Naive thymus-derived CD4-positive, alpha-beta T cell (primary cell): ENCODE measurements around the gene DRG1. TPM values are rescaled to one million over a fixed set of nuclear protein-coding genes. Genes with fewer than 3 reads are reported as not detected.

ENCODE experiments used
- ATAC-seq: fragments of 150-1000 bp; cut with Tn5 transposase; 2 replicates; pipeline ENCODE4 v1.10.0; 2021; ENCODE audit warnings: mild to moderate bottlenecking, moderate library complexity
- CTCF ChIA-PET: fragments of 350-600 bp; sonication (Branson Sonifier 250); formaldehyde crosslinking; loops from one replicate; lab custom pipeline; 2021; ENCODE audit warnings: antibody characterized with exemption; lab: Charles Lee
- POLR2A ChIA-PET: fragments of 350-600 bp; sonication (Branson Sonifier 250); formaldehyde crosslinking; loops from one replicate; lab custom pipeline; 2021; ENCODE audit warnings: antibody characterized with exemption, inconsistent platforms; lab: Charles Lee
- DNase-seq, 9 donors: peaks; one replicate each; pipeline versions ENCODE4 v3.0.0 to v3.0.0-alpha.2; 2020 to 2022; ENCODE audit warnings: mixed read lengths in 1 of 9
- H3K27ac ChIP-seq: one replicate; pipeline ENCODE4 v1.7.0; 2013; ENCODE audit warnings: mild to moderate bottlenecking, low read depth, low read length, moderate library complexity
- H3K27me3 ChIP-seq, 2 donors: one replicate each; pipeline ENCODE4 v1.7.0; 2013; ENCODE audit warnings: low read length in 2 of 2, mild to moderate bottlenecking in 2 of 2, moderate library complexity in 2 of 2; ENCODE audit not compliant: control insufficient read depth in 2 of 2, insufficient read depth in 2 of 2
- H3K36me3 ChIP-seq, 3 experiments: 1 replicate in 2 of 3; 2 replicates in 1 of 3; pipeline ENCODE4 v1.7.0; 2013; ENCODE audit warnings: low read length in 3 of 3, mild to moderate bottlenecking in 3 of 3, moderate library complexity in 1 of 3; ENCODE audit not compliant: insufficient read depth in 3 of 3, control insufficient read depth in 2 of 3
- H3K4me1 ChIP-seq, 2 donors: one replicate each; pipeline ENCODE4 v1.7.0; 2013; ENCODE audit warnings: low read length in 2 of 2, mild to moderate bottlenecking in 2 of 2, moderate library complexity in 1 of 2; ENCODE audit not compliant: control insufficient read depth in 2 of 2, insufficient read depth in 2 of 2
- H3K4me3 ChIP-seq: 2 replicates; pipeline ENCODE4 v1.7.0; 2013; ENCODE audit warnings: mild to moderate bottlenecking, low read length
- H3K9me3 ChIP-seq, 3 experiments: 1 replicate in 2 of 3; 2 replicates in 1 of 3; pipeline ENCODE4 v1.7.0; 2013; ENCODE audit warnings: low read length in 3 of 3; ENCODE audit not compliant: control insufficient read depth in 2 of 3
- H3K27ac Mint-ChIP-seq, 9 donors: one replicate each; pipeline ENCODE4 v1.8.0; 2020 to 2022; ENCODE audit warnings: mixed read lengths in 9 of 9, mild to moderate bottlenecking in 8 of 9, moderate library complexity in 5 of 9, inconsistent platforms in 2 of 9
- H3K27me3 Mint-ChIP-seq, 5 donors: one replicate each; pipeline ENCODE4 v1.8.0; 2021 to 2022; ENCODE audit warnings: mixed read lengths in 5 of 5, mild to moderate bottlenecking in 1 of 5
- H3K36me3 Mint-ChIP-seq, 5 donors: one replicate each; pipeline ENCODE4 v1.8.0; 2020 to 2022; ENCODE audit warnings: mixed read lengths in 5 of 5, mild to moderate bottlenecking in 3 of 5, inconsistent platforms in 1 of 5
- H3K4me1 Mint-ChIP-seq, 7 donors: one replicate each; pipeline ENCODE4 v1.8.0; 2020 to 2022; ENCODE audit warnings: mixed read lengths in 7 of 7, mild to moderate bottlenecking in 3 of 7, inconsistent platforms in 1 of 7
- H3K4me3 Mint-ChIP-seq, 10 donors: one replicate each; pipeline ENCODE4 v1.8.0; 2020 to 2022; ENCODE audit warnings: mild to moderate bottlenecking in 10 of 10, mixed read lengths in 10 of 10, moderate library complexity in 6 of 10, inconsistent platforms in 2 of 10
- H3K9me3 Mint-ChIP-seq, 11 donors: one replicate each; pipeline ENCODE4 v1.8.0; 2020 to 2022; ENCODE audit warnings: mixed read lengths in 11 of 11, mild to moderate bottlenecking in 4 of 11, inconsistent platforms in 1 of 11, moderate library complexity in 1 of 11
- intact Hi-C, 2 donors: fragments of 100-400 bp; cut with micrococcal nuclease; formaldehyde crosslinking; loops; one replicate each; pipeline ENCODE4 v1.15.1; 2023
- polyA plus RNA-seq, 2 donors: library from polyadenylated mRNA; unstranded; fragments of 300-500 nt; fragmentation: Illumina TruSeq; gene quantifications; one replicate each; pipeline ENCODE4 v1.2.3, GENCODE V29; 2021
- total RNA-seq, 6 experiments: library from RNA in 5 of 6; stranded (reverse) in 5 of 6; gene quantifications; 1 replicate in 5 of 6; 2 replicates in 1 of 6; pipeline ENCODE4 v1.2.3 and lab custom pipeline; 2021 to 2026

DRG1 gene
- total and polyA plus RNA-seq, 7 experiments from 2014 or later: 53.3 to 109 (median 84.4) TPM

DNA sequence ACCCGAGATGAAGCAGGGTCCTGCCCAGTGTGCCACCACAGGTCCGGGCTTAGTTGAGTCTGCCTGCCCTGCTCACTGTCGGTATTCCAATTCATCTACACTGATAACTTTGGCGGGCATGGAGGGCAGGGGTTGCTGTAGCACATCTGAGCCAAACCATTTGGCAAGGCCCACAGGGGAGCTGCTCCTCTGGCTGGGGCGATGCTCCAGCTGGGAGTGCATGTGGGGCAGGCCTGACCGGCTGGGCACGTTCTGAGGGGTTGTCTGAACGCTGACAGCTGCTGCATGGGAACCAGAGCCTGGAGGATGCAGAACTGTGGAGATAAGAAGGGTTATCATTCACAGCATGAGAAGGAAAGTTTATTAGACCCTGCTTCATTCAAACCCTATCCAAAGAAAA is 40.4 kb downstream of the DRG1 start:
- Mint-ChIP-seq H3K27me3 (no peaks in the 10 kb centered on the region), H3K9me3 (no peaks in the 10 kb centered on the region), H3K27ac (no peak overlapping the region), H3K36me3 (peaks cover 5 to 49% (median 14%) of the 10 kb centered on the region in 5 donors), H3K4me3 (no peak overlapping the region), H3K4me1 (peaks cover 0 to 9% (median under 1%) of the 10 kb centered on the region in 7 donors)
- H3K4me3 ChIP-seq: no peak overlapping the region
- ATAC-seq (no peak), DNase-seq (no peak)
- no peaks in the 10 kb centered on the region for H3K4me1 ChIP-seq
- H3K27me3 ChIP-seq: no peaks in the 10 kb centered on the region
- ChIA-PET POLR2A (interaction anchor here (0.5 to 0.6 kb wide), 2 partner anchors 75 to 199 kb away, joined by 3 to 4 read pairs; no protein-coding TSS in a partner anchor), CTCF (no interaction called here)
- no peak overlapping the region for H3K27ac ChIP-seq
- intact Hi-C loops: no loop called here
- peaks cover 45 to 100% (median 46%) of the 10 kb centered on the region in 3 experiments for H3K36me3 ChIP-seq
- no peaks in the 10 kb centered on the region for H3K9me3 ChIP-seq

DNA sequence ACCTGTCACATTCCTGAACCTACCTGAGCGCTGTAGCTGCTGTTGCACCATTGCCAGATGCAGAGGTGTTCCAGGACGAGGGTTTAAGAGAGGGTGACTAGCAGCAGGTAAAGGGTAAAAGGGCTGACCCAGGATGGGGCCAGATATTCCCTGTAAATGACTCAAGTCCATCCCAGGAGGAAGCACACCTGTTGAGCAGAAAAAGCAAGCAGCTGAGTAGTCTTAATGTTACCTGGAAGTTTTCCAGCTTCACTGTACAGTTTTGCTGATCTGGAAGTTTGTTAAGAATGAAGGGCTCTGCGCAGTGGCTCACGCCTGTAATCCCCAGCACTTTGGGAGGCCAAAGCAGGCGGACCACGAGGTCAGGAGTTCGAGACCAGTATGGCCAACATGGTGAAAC is 41.3 kb downstream of the DRG1 start:
- no peaks in the 10 kb centered on the region for H3K27me3 ChIP-seq
- H3K27ac ChIP-seq: no peak overlapping the region
- no peaks in the 10 kb centered on the region for H3K9me3 ChIP-seq
- H3K9me3 Mint-ChIP-seq: no peaks in the 10 kb centered on the region
- CTCF ChIA-PET: no interaction called here
- no peak overlapping the region for H3K4me3 ChIP-seq
- intact Hi-C loops: no loop called here
- POLR2A ChIA-PET: no interaction called here
- no peak overlapping the region for H3K4me3 Mint-ChIP-seq
- H3K4me1 Mint-ChIP-seq: peaks cover 0 to 9% (median 2%) of the 10 kb centered on the region in 7 donors
- H3K36me3 Mint-ChIP-seq: peaks cover 0 to 47% (median 13%) of the 10 kb centered on the region in 5 donors
- H3K4me1 ChIP-seq: no peaks in the 10 kb centered on the region
- DNase-seq (no peak), ATAC-seq (no peak)
- peak overlapping the region in 2 of 9 donors; percentile 63 to 77 for H3K27ac Mint-ChIP-seq
- H3K27me3 Mint-ChIP-seq: no peaks in the 10 kb centered on the region
- peaks cover 45 to 96% (median 50%) of the 10 kb centered on the region in 3 experiments for H3K36me3 ChIP-seq

DNA sequence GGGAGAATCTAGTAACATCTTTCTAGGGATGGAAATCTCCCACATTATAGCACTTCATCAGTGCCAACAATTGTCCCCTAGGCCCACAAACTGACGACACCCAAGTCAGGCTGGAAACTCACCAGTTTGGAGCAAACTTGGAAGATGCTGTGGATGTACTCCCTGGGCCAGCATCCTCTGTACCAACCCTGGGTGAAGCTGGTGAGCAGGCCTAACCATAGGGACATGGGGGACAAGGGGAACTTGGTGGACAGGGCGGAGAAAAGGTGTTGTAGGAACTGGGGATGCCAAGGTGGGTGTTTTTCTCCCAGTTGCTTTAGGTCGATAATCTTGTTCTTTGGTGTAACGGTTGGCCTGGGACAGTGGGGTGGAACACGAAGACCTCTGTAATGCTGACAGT is 42.2 kb downstream of the DRG1 start:
- no peak overlapping the region for H3K4me3 ChIP-seq
- ATAC-seq: no peak
- H3K4me1 Mint-ChIP-seq: peaks cover 0 to 9% (median 2%) of the 10 kb centered on the region in 7 donors
- CTCF ChIA-PET: no interaction called here
- H3K36me3 Mint-ChIP-seq: peaks cover 0 to 48% (median 13%) of the 10 kb centered on the region in 5 donors
- no peaks in the 10 kb centered on the region for H3K27me3 ChIP-seq
- no peak overlapping the region for H3K4me3 Mint-ChIP-seq
- no peaks in the 10 kb centered on the region for H3K9me3 Mint-ChIP-seq
- no peaks in the 10 kb centered on the region for H3K27me3 Mint-ChIP-seq
- H3K27ac ChIP-seq: no peak overlapping the region
- intact Hi-C loops: no loop called here
- H3K36me3 ChIP-seq: peaks cover 36 to 87% (median 40%) of the 10 kb centered on the region in 3 experiments
- DNase-seq: no peak
- POLR2A ChIA-PET: no interaction called here
- no peaks in the 10 kb centered on the region for H3K9me3 ChIP-seq
- no peaks in the 10 kb centered on the region for H3K4me1 ChIP-seq
- peak overlapping the region in 4 of 9 donors; percentile 14 to 42 (median 30) for H3K27ac Mint-ChIP-seq

DNA sequence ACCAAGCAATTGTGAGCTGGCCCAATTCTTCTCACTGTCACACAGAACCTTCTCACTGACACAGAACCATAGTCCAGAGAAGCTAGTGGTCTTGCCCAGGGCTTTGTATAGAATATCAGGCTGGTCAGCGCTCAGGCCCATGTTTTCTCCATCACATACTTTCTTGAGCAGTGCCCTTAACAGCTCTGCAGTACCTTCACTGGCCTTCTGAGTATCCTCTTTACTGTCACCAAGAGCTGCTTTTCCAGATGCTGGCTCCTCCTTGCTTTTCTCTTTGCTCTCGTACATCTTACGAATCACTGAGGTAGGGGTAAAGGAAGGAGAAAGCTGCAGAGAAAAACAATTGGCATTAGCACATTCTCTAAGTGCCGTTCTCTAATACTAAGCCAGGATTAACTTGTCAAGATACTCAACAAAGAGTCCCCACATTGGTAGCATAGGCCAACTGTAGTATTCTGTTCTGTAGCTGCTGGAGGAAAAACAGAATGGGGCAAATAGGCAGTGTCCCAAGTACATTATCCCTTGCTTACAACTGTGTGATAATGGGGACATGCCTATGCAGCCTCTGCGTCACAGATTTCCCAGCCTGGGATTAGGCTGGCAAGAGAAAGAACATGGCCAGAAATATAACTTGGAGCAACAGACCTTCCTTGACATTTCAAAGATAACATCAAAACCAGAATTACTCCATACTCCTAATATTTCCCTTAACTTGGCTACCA is 43.5 kb downstream of the DRG1 start:
- Histone ChIP-seq H3K27me3 (no peaks in the 10 kb centered on the region), H3K4me1 (no peaks in the 10 kb centered on the region), H3K4me3 (no peak overlapping the region), H3K9me3 (no peaks in the 10 kb centered on the region), H3K36me3 (peaks cover 31 to 81% (median 38%) of the 10 kb centered on the region in 3 experiments), H3K27ac (no peak overlapping the region)
- Mint-ChIP-seq H3K27ac (peak overlapping the region in 6 of 9 donors; percentile 21 to 74 (median 44)), H3K4me1 (peaks cover 0 to 3% (median 0%) of the 10 kb centered on the region in 7 donors), H3K36me3 (peaks cover 0 to 37% (median 8%) of the 10 kb centered on the region in 5 donors), H3K4me3 (peak overlapping the region in 1 of 10 donors; percentile 35), H3K9me3 (no peaks in the 10 kb centered on the region), H3K27me3 (no peaks in the 10 kb centered on the region)
- ChIA-PET POLR2A (no interaction called here), CTCF (no interaction called here)
- DNase-seq: no peak
- no peak for ATAC-seq
- intact Hi-C loops: no loop called here

DNA sequence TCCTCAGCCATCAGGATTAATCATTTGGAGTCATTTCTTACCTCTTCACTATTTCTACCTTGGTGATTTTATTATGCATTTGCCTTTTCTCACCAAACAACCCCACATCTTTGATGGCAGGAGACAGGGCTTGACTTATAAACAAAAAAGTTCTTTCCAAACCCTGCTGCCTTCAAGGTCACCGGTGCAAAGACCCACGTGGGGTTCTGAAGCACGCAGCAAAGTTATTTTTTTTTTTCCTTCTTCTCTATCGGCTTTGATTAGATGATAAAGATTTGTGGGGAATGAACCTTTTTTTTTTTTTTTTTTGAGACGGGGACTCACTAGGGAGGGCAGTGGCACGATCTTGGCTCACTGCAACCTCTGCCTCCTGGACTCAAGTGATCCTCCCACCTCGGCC is 44.1 kb downstream of the DRG1 start:
- no peak overlapping the region for H3K27ac ChIP-seq
- no peaks in the 10 kb centered on the region for H3K27me3 Mint-ChIP-seq
- peaks cover 0 to 3% (median 0%) of the 10 kb centered on the region in 7 donors for H3K4me1 Mint-ChIP-seq
- H3K4me3 ChIP-seq: no peak overlapping the region
- peaks cover 31 to 79% (median 38%) of the 10 kb centered on the region in 3 experiments for H3K36me3 ChIP-seq
- CTCF ChIA-PET: interaction anchor here (0.7 kb wide), 1 partner anchor 291 kb away, joined by 4 read pairs; no protein-coding TSS in a partner anchor
- H3K27me3 ChIP-seq: no peaks in the 10 kb centered on the region
- no peak for DNase-seq
- peaks cover 2 to 43% (median 8%) of the 10 kb centered on the region in 5 donors for H3K36me3 Mint-ChIP-seq
- intact Hi-C loops: no loop called here
- H3K27ac Mint-ChIP-seq: peak overlapping the region in 2 of 9 donors; percentile 26 to 28
- H3K4me1 ChIP-seq: no peaks in the 10 kb centered on the region
- no peaks in the 10 kb centered on the region for H3K9me3 ChIP-seq
- POLR2A ChIA-PET: no interaction called here
- no peak for ATAC-seq
- H3K4me3 Mint-ChIP-seq: no peak overlapping the region
- H3K9me3 Mint-ChIP-seq: no peaks in the 10 kb centered on the region

DNA sequence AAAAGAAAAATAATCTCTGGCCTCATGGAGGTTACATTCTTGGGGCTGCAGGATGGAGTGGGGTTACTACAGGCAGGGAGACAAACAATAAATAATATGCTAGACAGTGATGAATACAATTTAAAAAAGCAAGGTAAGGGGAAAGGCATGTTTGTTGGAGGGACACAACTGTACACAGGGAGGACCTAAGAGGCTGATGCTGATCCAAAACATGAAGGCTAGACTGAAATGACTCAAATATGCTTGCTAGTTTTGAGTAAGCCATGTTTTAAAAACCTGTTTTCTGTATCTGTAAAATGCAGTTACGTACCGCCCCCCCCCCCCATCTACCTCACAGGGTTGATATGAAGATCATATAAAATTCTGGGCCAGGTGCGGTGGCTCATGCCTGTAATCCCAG is 46.2 kb downstream of the DRG1 start:
- H3K27me3 Mint-ChIP-seq: no peaks in the 10 kb centered on the region
- no peak overlapping the region for H3K27ac ChIP-seq
- H3K27me3 ChIP-seq: no peaks in the 10 kb centered on the region
- H3K9me3 Mint-ChIP-seq: no peaks in the 10 kb centered on the region
- H3K4me3 Mint-ChIP-seq: no peak overlapping the region
- intact Hi-C loops: no loop called here
- no peak overlapping the region for H3K4me3 ChIP-seq
- H3K9me3 ChIP-seq: no peaks in the 10 kb centered on the region
- ChIA-PET POLR2A (no interaction called here), CTCF (interaction anchor here (0.7 kb wide), 1 partner anchor 1777 kb away, joined by 4 read pairs; no protein-coding TSS in a partner anchor)
- H3K4me1 ChIP-seq: no peaks in the 10 kb centered on the region
- peaks cover 0 to 3% (median 0%) of the 10 kb centered on the region in 7 donors for H3K4me1 Mint-ChIP-seq
- DNase-seq (no peak), ATAC-seq (no peak)
- H3K27ac Mint-ChIP-seq: peak overlapping the region in 7 of 9 donors; percentile 16 to 67 (median 41)
- peaks cover 20 to 65% (median 29%) of the 10 kb centered on the region in 3 experiments for H3K36me3 ChIP-seq
- H3K36me3 Mint-ChIP-seq: peaks cover 4 to 28% (median 8%) of the 10 kb centered on the region in 5 donors
